Upper lobe of right lung (tissue), 1 donor: ENCODE measurements around the gene AFG3L2. TPM values are rescaled to one million over a fixed set of nuclear protein-coding genes. Genes with fewer than 3 reads are reported as not detected.

Experiments used
- ATAC-seq: fragments of 200-7000 bp; cut with Tn5 transposase; one replicate; pipeline ENCODE4 v1.9.1; 2020; ENCODE audit warnings: mild to moderate bottlenecking, moderate library complexity
- DNase-seq: peaks from one replicate; pipeline ENCODE4 v3.0.0-alpha.2; 2020
- H3K27ac ChIP-seq: fragments of 200-600 bp; one replicate; pipeline ENCODE4 v1.8.0; 2022
- H3K27me3 ChIP-seq: fragments of 200-600 bp; one replicate; pipeline ENCODE4 v1.8.0; 2022; ENCODE audit warnings: mild to moderate bottlenecking
- H3K36me3 ChIP-seq: fragments of 200-600 bp; one replicate; pipeline ENCODE4 v1.8.0; 2022
- H3K4me1 ChIP-seq: fragments of 200-600 bp; one replicate; pipeline ENCODE4 v1.8.0; 2022
- H3K4me3 ChIP-seq: fragments of 200-600 bp; one replicate; pipeline ENCODE4 v1.8.0; 2022; ENCODE audit warnings: mild to moderate bottlenecking
- H3K9me3 ChIP-seq: fragments of 200-600 bp; one replicate; pipeline ENCODE4 v1.8.0; 2022
- CTCF ChIP-seq: fragments of 200-600 bp; IDR thresholded peaks from one replicate; pipeline ENCODE4 v1.8.0; 2022; ENCODE audit warnings: antibody characterized with exemption
- intact Hi-C: fragments of 100-400 bp; cut with DNase I; formaldehyde crosslinking; loops from one replicate; pipeline ENCODE4 v1.11.0; 2022
- total RNA-seq: library from RNA; stranded (reverse); fragmentation: NEBNext Ultra II Directional; extraction: Animal tissue kit (Norgen Biotek cat#: 25700); gene quantifications from one replicate; pipeline ENCODE4 v1.2.1, GENCODE V29; 2021
- donor health status: DM: no; HTN: yes; CAD: no; lungs with severe emphysema.

Gene AFG3L2
- total RNA-seq, 1 donor from 2014 or later = 35.4 TPM

GRCh38 chr18:12308386-12309100 is 68.5 kb downstream of the AFG3L2 start:
- Histone ChIP-seq H3K9me3 (no peaks in the 10 kb centered on the region), H3K36me3 (peaks cover 25% of the 10 kb centered on the region), H3K27me3 (no peaks in the 10 kb centered on the region), H3K4me1 (peaks cover 19% of the 10 kb centered on the region), H3K27ac (peak overlapping the region; percentile 96), H3K4me3 (peak overlapping the region; percentile 76)
- ATAC-seq (peak; percentile 82), DNase-seq (peak; percentile 91)
- intact Hi-C loops = no loop called here
- no peak for TF ChIP-seq CTCF

- intact Hi-C loops = no loop called here
- H3K27ac ChIP-seq = peak within 1 kb of the TSS; percentile 96
- no peak for TF ChIP-seq CTCF
- DNase-seq (peak; percentile 88), ATAC-seq (peak; percentile 86)
- peaks cover 19% of the 10 kb centered on the region for H3K36me3 ChIP-seq
- H3K9me3 ChIP-seq = no peaks in the 10 kb centered on the region
- H3K4me1 ChIP-seq = peaks cover 19% of the 10 kb centered on the region
- no peaks in the 10 kb centered on the region for H3K27me3 ChIP-seq
- peak within 1 kb of the TSS; percentile 76 for H3K4me3 ChIP-seq
Measured at GRCh38 chr18:12307701-12308385, 69.2 kb downstream of the AFG3L2 start, which contains the start of gene TUBB6. TSS of gene TUBB6 (plus strand) at chr18:12308241. CDS start at chr18:12308293, 52 bp downstream.

- peak; percentile 9 for ATAC-seq
- H3K4me1 ChIP-seq = peaks cover 19% of the 10 kb centered on the region
- H3K9me3 ChIP-seq = no peaks in the 10 kb centered on the region
- intact Hi-C loops = no loop called here
- no peaks in the 10 kb centered on the region for H3K27me3 ChIP-seq
- peaks cover 16% of the 10 kb centered on the region for H3K36me3 ChIP-seq
- peak overlapping the region; percentile 76 for H3K4me3 ChIP-seq
- H3K27ac ChIP-seq = peak overlapping the region; percentile 96
- no peak for DNase-seq
- TF ChIP-seq CTCF = no peak
Measured at GRCh38 chr18:12306752-12307700, 70.0 kb downstream of the AFG3L2 start.

- no peak for TF ChIP-seq CTCF
- DNase-seq = no peak
- Histone ChIP-seq H3K9me3 (no peaks in the 10 kb centered on the region), H3K4me3 (no peak overlapping the region), H3K4me1 (peaks cover 19% of the 10 kb centered on the region), H3K27ac (no peak overlapping the region), H3K36me3 (peaks cover 7% of the 10 kb centered on the region), H3K27me3 (no peaks in the 10 kb centered on the region)
- no peak for ATAC-seq
- intact Hi-C loops = no loop called here
Measured at GRCh38 chr18:12305930-12306629, 70.9 kb downstream of the AFG3L2 start.

- no peak overlapping the region for H3K27ac ChIP-seq
- no peak for TF ChIP-seq CTCF
- H3K4me3 ChIP-seq = no peak overlapping the region
- no peaks in the 10 kb centered on the region for H3K27me3 ChIP-seq
- ATAC-seq (no peak), DNase-seq (no peak)
- H3K4me1 ChIP-seq = peaks cover 15% of the 10 kb centered on the region
- no peaks in the 10 kb centered on the region for H3K9me3 ChIP-seq
- intact Hi-C loops = no loop called here
- no peaks in the 10 kb centered on the region for H3K36me3 ChIP-seq
Measured at GRCh38 chr18:12305211-12305610, 71.8 kb downstream of the AFG3L2 start.
